Natural killer cell treated with Interleukin-12 subunit alpha and Interleukin-12 subunit beta and Interleukin-15 and Interleukin-18, amount 100 ng/mL, for 72 hours (primary cell): Measurements from ENCODE around the gene DEPDC4. TPM values are rescaled to one million over a fixed set of nuclear protein-coding genes. Genes with fewer than 3 reads are reported as not detected.
"Not testable (repeated sequence)": the region's sequence is repeated elsewhere in the genome, so short reads cannot be mapped to it uniquely, and the experiment has no call there.

Experiments used
- ATAC-seq, 2 donors: fragments of 150-1000 bp; cut with Tn5 transposase in 1 of 2; sonication (Bioruptor Pico), chemical (Tn5 transposase) in 1 of 2; 2 replicates each; pipeline ENCODE4 v1.10.0; 2021
- DNase-seq: peaks from one replicate; pipeline ENCODE4 v3.0.0; 2022; ENCODE audit warnings: low spot score
- H3K27ac Mint-ChIP-seq, 2 donors: 1 replicate in 1 of 2; 2 replicates in 1 of 2; pipeline ENCODE4 v1.8.0; 2022; ENCODE audit warnings: mixed read lengths in 2 of 2, mild to moderate bottlenecking in 1 of 2, moderate library complexity in 1 of 2
- H3K27me3 Mint-ChIP-seq, 2 donors: 1 replicate in 1 of 2; 2 replicates in 1 of 2; pipeline ENCODE4 v1.8.0; 2022; ENCODE audit warnings: mixed read lengths in 2 of 2
- H3K36me3 Mint-ChIP-seq: one replicate; pipeline ENCODE4 v1.8.0; 2022; ENCODE audit warnings: mixed read lengths
- H3K4me1 Mint-ChIP-seq, 2 donors: 1 replicate in 1 of 2; 2 replicates in 1 of 2; pipeline ENCODE4 v1.8.0; 2022; ENCODE audit warnings: low read depth in 2 of 2, mixed read lengths in 2 of 2, mild to moderate bottlenecking in 1 of 2
- H3K4me3 Mint-ChIP-seq: one replicate; pipeline ENCODE4 v1.8.0; 2022; ENCODE audit warnings: mixed read lengths
- H3K9me3 Mint-ChIP-seq: 2 replicates; pipeline ENCODE4 v1.8.0; 2022; ENCODE audit warnings: mixed read lengths
- total RNA-seq, 2 donors: library from RNA; stranded (reverse); gene quantifications; one replicate each; pipeline ENCODE4 v1.2.3, GENCODE V29; 2022

The DEPDC4 gene
- total RNA-seq, 2 donors from 2014 or later, result 0.88 to 1.2 TPM

DNA sequence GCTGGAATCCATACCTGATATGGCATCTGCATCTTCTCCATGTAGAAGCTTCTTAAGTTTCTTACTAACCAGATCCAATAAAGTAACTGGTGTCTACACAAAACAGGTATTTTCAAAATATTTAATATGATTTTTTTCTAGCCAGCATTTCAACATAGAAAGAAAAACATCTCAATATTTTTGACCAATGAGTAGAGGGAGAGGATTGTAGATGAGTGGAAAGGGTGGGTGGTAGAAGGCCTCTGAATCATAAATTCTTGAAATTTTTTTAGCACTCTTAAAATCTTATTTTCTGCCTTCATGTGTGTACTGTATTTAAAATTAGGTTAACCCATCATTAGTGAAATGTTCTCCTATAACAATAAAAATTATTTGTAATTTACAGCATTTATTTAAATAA lies 18.0 kb downstream of the DEPDC4 start:
- Mint-ChIP-seq H3K9me3 (no peaks in the 10 kb centered on the region), H3K27me3 (no peaks in the 10 kb centered on the region)

DNA sequence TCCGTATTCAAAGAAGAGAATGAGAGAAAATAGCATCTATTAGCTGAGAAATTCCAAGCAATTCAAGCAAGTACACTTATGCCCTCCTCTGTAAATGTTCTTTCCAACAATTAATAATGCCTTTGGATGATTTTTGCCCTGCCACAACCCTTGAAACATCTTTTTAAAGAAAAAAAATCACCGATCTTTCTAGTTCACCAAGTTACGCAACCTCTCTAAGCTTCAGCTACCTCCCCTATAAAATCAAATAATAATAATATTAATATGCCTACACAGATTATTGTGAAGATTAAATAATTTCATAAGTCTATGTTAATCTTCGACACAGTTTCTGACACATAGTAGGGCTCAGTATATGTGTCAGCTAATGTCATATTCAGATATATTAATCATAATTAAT lies 19.1 kb downstream of the DEPDC4 start:
- ATAC-seq, result no peak
- H3K27me3 Mint-ChIP-seq, result no peaks in the 10 kb centered on the region
- H3K9me3 Mint-ChIP-seq, result no peaks in the 10 kb centered on the region
- H3K4me3 Mint-ChIP-seq, result no peak overlapping the region
- H3K36me3 Mint-ChIP-seq, result no peaks in the 10 kb centered on the region
- no peak overlapping the region for H3K27ac Mint-ChIP-seq
- no peak for DNase-seq
- no peaks in the 10 kb centered on the region for H3K4me1 Mint-ChIP-seq

More for the DNA sequence above, 18.0 kb downstream of the DEPDC4 start:
- H3K4me1 Mint-ChIP-seq, result no peaks in the 10 kb centered on the region
- no peak overlapping the region for H3K27ac Mint-ChIP-seq
- DNase-seq, result no peak
- no peak for ATAC-seq
- H3K4me3 Mint-ChIP-seq, result no peak overlapping the region
- no peaks in the 10 kb centered on the region for H3K36me3 Mint-ChIP-seq

DNA sequence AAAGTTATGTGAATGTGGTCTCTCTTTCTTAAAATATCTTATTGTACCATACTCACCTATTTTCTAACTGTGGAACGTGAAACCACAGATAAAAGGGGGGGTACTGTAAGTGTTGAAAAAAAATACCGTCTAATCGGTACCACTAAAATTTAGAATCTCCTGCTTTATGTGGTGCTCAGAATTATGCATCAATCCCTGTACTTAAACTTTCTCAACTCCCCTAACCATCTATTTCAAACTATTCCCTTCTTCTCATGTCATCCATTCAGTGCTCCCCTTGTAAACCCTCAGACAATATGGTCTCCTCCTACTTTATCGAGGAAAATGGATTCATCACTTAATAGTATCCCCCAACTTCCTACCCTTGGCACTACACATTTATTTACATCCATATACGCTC lies 23.7 kb downstream of the DEPDC4 start:
- no peak for DNase-seq
- Mint-ChIP-seq H3K27ac (no peak overlapping the region), H3K36me3 (no peaks in the 10 kb centered on the region), H3K27me3 (no peaks in the 10 kb centered on the region), H3K9me3 (no peaks in the 10 kb centered on the region), H3K4me1 (no peaks in the 10 kb centered on the region), H3K4me3 (no peak overlapping the region)
- no peak for ATAC-seq

DNA sequence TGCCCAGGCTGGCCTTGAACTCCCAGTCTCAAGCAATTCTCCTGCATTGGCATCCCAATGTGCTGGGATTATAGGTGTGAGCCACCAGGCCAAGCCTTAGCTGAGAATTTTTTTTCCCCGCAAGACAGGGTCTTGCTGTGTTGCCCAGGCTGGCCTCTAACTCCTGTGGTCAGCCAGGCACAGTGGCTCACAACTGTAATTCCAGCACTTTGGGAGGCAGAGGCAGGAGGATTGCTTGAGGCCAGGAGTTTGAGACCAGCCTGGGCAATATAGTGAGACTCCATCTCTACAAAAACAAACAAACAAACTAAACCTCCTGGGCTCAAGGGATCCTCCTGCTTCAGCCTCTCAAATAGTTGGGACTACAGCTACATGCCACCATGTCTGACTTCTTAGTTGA lies 27.3 kb downstream of the DEPDC4 start:
- no peaks in the 10 kb centered on the region for H3K9me3 Mint-ChIP-seq
- DNase-seq (no peak), ATAC-seq (no peak)
- H3K4me3 Mint-ChIP-seq, result no peak overlapping the region
- no peaks in the 10 kb centered on the region for H3K4me1 Mint-ChIP-seq
- no peaks in the 10 kb centered on the region for H3K36me3 Mint-ChIP-seq
- H3K27me3 Mint-ChIP-seq, result no peaks in the 10 kb centered on the region
- H3K27ac Mint-ChIP-seq, result no peak overlapping the region

DNA sequence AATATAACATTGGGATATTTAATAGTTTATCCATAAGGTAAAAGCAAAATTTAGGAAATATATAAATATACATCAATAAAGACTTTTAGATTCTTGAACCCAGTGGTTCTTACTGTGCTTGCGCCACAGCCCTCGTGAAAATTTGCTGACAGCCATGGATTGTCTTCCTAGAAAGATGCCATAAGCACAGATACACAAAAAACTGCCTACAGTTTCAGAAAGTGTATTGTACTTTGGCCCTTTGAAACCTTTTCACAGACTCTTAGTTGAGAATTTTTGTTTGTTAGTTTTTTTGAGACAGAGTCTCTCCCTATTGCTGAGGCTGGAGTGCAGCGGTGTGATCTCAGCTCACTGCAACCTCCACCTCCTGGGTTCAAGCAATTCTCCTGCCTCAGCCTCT lies 28.1 kb downstream of the DEPDC4 start:
- no peak for DNase-seq
- Mint-ChIP-seq H3K4me1 (no peaks in the 10 kb centered on the region), H3K9me3 (no peaks in the 10 kb centered on the region), H3K36me3 (no peaks in the 10 kb centered on the region), H3K27ac (no peak overlapping the region), H3K27me3 (no peaks in the 10 kb centered on the region), H3K4me3 (no peak overlapping the region)
- no peak for ATAC-seq

GRCh38 chr12:100234591-100235304 lies 32.1 kb downstream of the DEPDC4 start:
- Mint-ChIP-seq H3K27me3 (no peaks in the 10 kb centered on the region), H3K36me3 (no peaks in the 10 kb centered on the region), H3K4me1 (no peaks in the 10 kb centered on the region), H3K4me3 (no peak overlapping the region), H3K9me3 (no peaks in the 10 kb centered on the region), H3K27ac (no peak overlapping the region)
- DNase-seq (no peak), ATAC-seq (no peak)

- Mint-ChIP-seq H3K27me3 (no peaks in the 10 kb centered on the region), H3K4me3 (no peak overlapping the region), H3K27ac (no peak overlapping the region), H3K4me1 (no peaks in the 10 kb centered on the region), H3K9me3 (no peaks in the 10 kb centered on the region), H3K36me3 (no peaks in the 10 kb centered on the region)
- ATAC-seq (no peak), DNase-seq (no peak)
Observed at GRCh38 chr12:100234166-100234565, 32.7 kb downstream of the DEPDC4 start.

DNA sequence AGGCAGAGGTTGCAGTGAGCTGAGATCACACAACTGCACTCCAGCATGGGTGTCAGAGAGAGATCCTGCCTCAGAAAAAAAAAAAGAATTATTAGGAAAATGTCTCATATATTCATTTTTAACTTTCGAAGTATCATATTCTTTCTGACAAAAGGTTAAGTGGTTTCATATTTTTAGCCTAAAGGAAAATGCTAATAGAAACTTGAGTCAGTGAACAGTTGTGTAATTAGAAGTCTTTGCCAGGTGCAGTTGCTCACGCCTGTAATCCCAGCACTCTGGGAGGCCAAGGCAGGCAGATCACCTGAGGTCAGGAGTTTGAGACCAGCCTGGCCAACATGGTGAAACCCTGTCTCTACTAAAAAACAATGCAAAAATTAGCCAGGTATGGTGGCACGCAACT lies 35.0 kb downstream of the DEPDC4 start:
- not testable (repeated sequence) for H3K4me1 Mint-ChIP-seq, H3K27me3 Mint-ChIP-seq, ATAC-seq, H3K9me3 Mint-ChIP-seq, DNase-seq, H3K27ac Mint-ChIP-seq, H3K36me3 Mint-ChIP-seq, H3K4me3 Mint-ChIP-seq

GRCh38 chr12:100229876-100230275 lies 37.0 kb downstream of the DEPDC4 start:
- no peaks in the 10 kb centered on the region for H3K36me3 Mint-ChIP-seq
- no peak overlapping the region for H3K4me3 Mint-ChIP-seq
- no peaks in the 10 kb centered on the region for H3K9me3 Mint-ChIP-seq
- H3K27ac Mint-ChIP-seq, result no peak overlapping the region
- no peak for ATAC-seq
- DNase-seq, result no peak
- no peaks in the 10 kb centered on the region for H3K4me1 Mint-ChIP-seq
- H3K27me3 Mint-ChIP-seq, result no peaks in the 10 kb centered on the region

DNA sequence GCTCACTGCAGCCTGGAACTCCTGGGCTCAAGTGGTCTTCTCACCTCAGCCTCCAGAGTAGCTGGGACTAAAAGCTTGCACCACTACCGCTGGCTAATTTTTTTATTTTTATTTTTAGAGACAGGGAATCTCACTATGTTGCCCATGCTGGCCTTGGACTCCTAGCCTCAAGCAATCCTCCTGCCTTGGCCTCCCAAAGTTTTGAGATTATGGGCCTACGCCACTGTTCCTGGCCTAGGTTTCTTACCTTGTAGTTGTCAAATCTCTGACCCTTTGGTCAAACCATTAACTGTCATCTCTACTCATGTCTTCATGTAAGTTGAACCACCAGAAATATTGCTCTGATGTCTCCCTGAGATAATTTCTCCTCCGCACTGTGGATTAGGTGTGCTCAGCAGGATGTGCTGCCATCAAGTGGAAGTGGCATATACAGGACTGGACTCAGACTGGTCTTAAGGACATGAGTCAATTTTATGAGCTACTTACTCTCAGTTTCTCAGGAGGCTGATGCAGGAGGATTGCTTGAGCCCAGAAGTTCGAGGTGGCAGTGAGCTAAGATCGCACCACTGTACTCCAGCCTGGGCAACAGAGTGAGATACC lies 37.7 kb downstream of the DEPDC4 start:
- no peaks in the 10 kb centered on the region for H3K4me1 Mint-ChIP-seq
- ATAC-seq (no peak), DNase-seq (no peak)
- H3K36me3 Mint-ChIP-seq, result no peaks in the 10 kb centered on the region
- H3K27me3 Mint-ChIP-seq, result no peaks in the 10 kb centered on the region
- no peaks in the 10 kb centered on the region for H3K9me3 Mint-ChIP-seq
- H3K27ac Mint-ChIP-seq, result no peak overlapping the region
- H3K4me3 Mint-ChIP-seq, result no peak overlapping the region

DNA sequence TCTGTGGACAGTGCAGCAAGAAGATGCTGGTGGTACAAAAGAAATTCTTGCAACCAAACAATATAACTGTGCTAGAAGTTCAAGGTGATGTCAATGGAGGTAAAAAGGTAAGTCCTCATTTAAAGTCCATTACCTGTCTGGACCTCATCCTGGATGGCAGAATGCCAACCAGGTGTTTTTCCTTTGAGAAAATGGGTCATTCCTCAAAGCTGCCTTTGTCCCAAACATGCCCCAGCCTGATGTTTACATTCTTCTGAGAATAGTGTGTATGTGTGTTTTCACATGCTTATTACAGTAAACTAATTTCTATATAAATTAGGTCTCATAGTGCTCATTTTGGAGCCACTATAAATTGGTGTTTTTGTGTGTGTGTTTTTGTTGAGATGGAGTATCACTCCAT lies 41.4 kb downstream of the DEPDC4 start:
- Mint-ChIP-seq H3K9me3 (no peaks in the 10 kb centered on the region), H3K27ac (no peak overlapping the region), H3K4me1 (no peaks in the 10 kb centered on the region), H3K27me3 (no peaks in the 10 kb centered on the region), H3K4me3 (no peak overlapping the region), H3K36me3 (peaks cover 7% of the 10 kb centered on the region)
- no peak for ATAC-seq
- no peak for DNase-seq

- not testable (repeated sequence) for ATAC-seq, H3K27ac Mint-ChIP-seq, H3K4me1 Mint-ChIP-seq, H3K9me3 Mint-ChIP-seq, DNase-seq, H3K27me3 Mint-ChIP-seq, H3K4me3 Mint-ChIP-seq
- H3K36me3 Mint-ChIP-seq, result peaks cover 12% of the 10 kb centered on the region
Observed at GRCh38 chr12:100222173-100222572, 44.7 kb downstream of the DEPDC4 start.

GRCh38 chr12:100221523-100221922 lies 45.4 kb downstream of the DEPDC4 start:
- peaks cover 12% of the 10 kb centered on the region for H3K36me3 Mint-ChIP-seq
- H3K27ac Mint-ChIP-seq, result no peak overlapping the region
- no peak overlapping the region for H3K4me3 Mint-ChIP-seq
- H3K4me1 Mint-ChIP-seq, result no peaks in the 10 kb centered on the region
- no peaks in the 10 kb centered on the region for H3K9me3 Mint-ChIP-seq
- no peaks in the 10 kb centered on the region for H3K27me3 Mint-ChIP-seq
- DNase-seq (no peak), ATAC-seq (no peak)

DNA sequence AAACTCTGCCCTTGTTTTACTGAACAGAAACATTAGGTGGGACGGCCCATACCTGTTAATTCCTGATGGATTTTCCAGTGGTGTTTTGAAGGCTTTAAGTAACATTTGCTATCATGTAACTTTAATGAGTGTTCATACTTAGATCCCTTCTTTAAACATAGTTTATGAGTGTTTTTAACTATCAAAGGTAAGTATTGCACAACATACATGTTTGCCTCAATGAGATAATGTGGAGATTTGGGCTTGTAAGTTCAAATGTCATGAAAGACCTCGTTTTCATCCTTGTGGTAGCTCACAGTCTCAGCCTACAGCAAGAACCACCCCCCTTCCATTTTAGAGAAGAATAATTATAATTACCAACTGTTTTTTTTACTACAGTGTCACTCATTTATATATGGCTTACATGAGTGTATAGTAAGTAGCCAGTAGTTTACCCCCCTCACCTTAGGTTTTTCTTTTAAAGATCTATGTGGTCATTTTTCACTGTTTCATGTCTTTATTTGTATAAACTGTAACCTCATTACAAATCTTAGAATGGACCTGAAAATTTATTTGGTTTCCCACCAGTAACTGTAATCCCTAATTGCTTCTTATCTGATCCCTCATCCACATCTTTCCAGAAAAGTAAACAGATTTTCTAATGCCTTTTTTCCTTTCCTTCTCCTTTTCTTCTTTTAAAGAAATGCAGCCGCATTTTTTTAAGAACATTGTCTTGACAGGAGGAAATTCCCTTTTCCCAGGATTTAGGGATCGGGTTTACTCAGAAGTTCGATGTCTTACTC lies 47.4 kb downstream of the DEPDC4 start:
- Mint-ChIP-seq H3K27ac (no peak overlapping the region), H3K4me3 (no peak overlapping the region), H3K4me1 (peaks cover 0 to 2% of the 10 kb centered on the region in 2 donors), H3K27me3 (no peaks in the 10 kb centered on the region), H3K9me3 (no peaks in the 10 kb centered on the region), H3K36me3 (peaks cover 12% of the 10 kb centered on the region)
- no peak for DNase-seq
- ATAC-seq, result no peak
